Spinal cord (tissue), 10 donors: ENCODE measurements around the gene RMND5B. TPM values are rescaled to one million over a fixed set of nuclear protein-coding genes. Genes with fewer than 3 reads are reported as not detected.
"Not testable (repeated sequence)": the region's sequence is repeated elsewhere in the genome, so short reads cannot be mapped to it uniquely, and the experiment has no call there.

ENCODE experiments used
- DNase-seq, 6 donors: peaks; one replicate each; pipeline versions ENCODE4 v3.0.0 to v3.0.0-alpha.2; 2013 to 2015; ENCODE audit warnings: low spot score in 6 of 6, low read depth in 4 of 6
- H3K27ac ChIP-seq: one replicate; pipeline ENCODE4 v1.5.1; 2013; ENCODE audit warnings: low read depth, low read length, control low read depth
- H3K27me3 ChIP-seq: one replicate; pipeline ENCODE4 v1.6.1; 2013; ENCODE audit warnings: low read length; ENCODE audit not compliant: control insufficient read depth, insufficient read depth
- H3K36me3 ChIP-seq: one replicate; pipeline ENCODE4 v1.6.1; 2013; ENCODE audit warnings: low read length; ENCODE audit not compliant: control insufficient read depth, insufficient read depth
- H3K4me1 ChIP-seq: one replicate; pipeline ENCODE4 v1.6.1; 2013; ENCODE audit warnings: low read length; ENCODE audit not compliant: control insufficient read depth, insufficient read depth
- H3K4me3 ChIP-seq: one replicate; pipeline ENCODE4 v1.5.1; 2013; ENCODE audit warnings: low read depth, low read length, control low read depth
- H3K9me3 ChIP-seq: one replicate; pipeline ENCODE4 v1.6.1; 2013; ENCODE audit warnings: low read length; ENCODE audit not compliant: control insufficient read depth, insufficient read depth
- WGBS: methylation state at CpG from one replicate; pipeline ENCODE4 v1.1.5; 2013; ENCODE audit warnings: missing lambda C conversion rate; ENCODE audit not compliant: insufficient coverage; 5-methylcytosine and 5-hydroxymethylcytosine counted together
- polyA plus RNA-seq, 2 donors: library from polyadenylated mRNA; unstranded; fragments of 120-200 nt; gene quantifications; one replicate each; pipeline ENCODE4 v1.2.1, GENCODE V29; 2013; ENCODE audit not compliant: insufficient read length in 2 of 2
- total RNA-seq, 2 donors: library from RNA; depleted of rRNA in 1 of 2; stranded (reverse); fragments of 120-200 nt in 1 of 2; fragments of >200 nt in 1 of 2; gene quantifications; one replicate each; pipeline versions ENCODE4 v1.2.3 to v1.2.4, GENCODE V29; 2013 to 2014
- donor health status: healthy.

The RMND5B gene
- total and polyA plus RNA-seq, 4 donors = 17.7 to 43.8 (median 33.2) TPM

GRCh38 chr5:178127300-178128009, 3.4 kb upstream of the RMND5B start:
- not testable (repeated sequence) for H3K4me3 ChIP-seq, DNase-seq, H3K27ac ChIP-seq, H3K27me3 ChIP-seq, H3K9me3 ChIP-seq
- peaks cover 14% of the 10 kb centered on the region for H3K4me1 ChIP-seq
- H3K36me3 ChIP-seq = peaks cover 19% of the 10 kb centered on the region
- 96% methylated on average over 8 of the region's 14 CpGs for WGBS

GRCh38 chr5:178129296-178129695, 1.5 kb upstream of the RMND5B start:
- 80% methylated on average over 1 of the region's 9 CpGs for WGBS

GRCh38 chr5:178130234-178130575, 609 bp upstream of the RMND5B start:
- H3K4me3 ChIP-seq = peak overlapping the region; percentile 60
- H3K9me3 ChIP-seq, DNase-seq, H3K27me3 ChIP-seq, H3K36me3 ChIP-seq: not testable (repeated sequence)
- WGBS = 15% methylated on average over 10 of the region's 11 CpGs
- H3K27ac ChIP-seq = peak overlapping the region; percentile 84
- peaks cover 15% of the 10 kb centered on the region for H3K4me1 ChIP-seq

More at GRCh38 chr5:178129296-178129695, 1.5 kb upstream of the RMND5B start:
- no peaks in the 10 kb centered on the region for H3K27me3 ChIP-seq
- no peaks in the 10 kb centered on the region for H3K9me3 ChIP-seq
- peaks cover 15% of the 10 kb centered on the region for H3K4me1 ChIP-seq
- H3K4me3 ChIP-seq = no peak overlapping the region
- H3K36me3 ChIP-seq = peaks cover 4% of the 10 kb centered on the region
- DNase-seq = no peak
- H3K27ac ChIP-seq = no peak overlapping the region

GRCh38 chr5:178131446-178131996, 707 bp downstream of the RMND5B start:
- Histone ChIP-seq H3K27ac (peak overlapping the region; percentile 69), H3K4me1 (peaks cover 15% of the 10 kb centered on the region), H3K36me3 (peaks cover 12% of the 10 kb centered on the region), H3K9me3 (no peaks in the 10 kb centered on the region), H3K4me3 (peak overlapping the region; percentile 80), H3K27me3 (no peaks in the 10 kb centered on the region)
- WGBS = 25% methylated on average over 8 of the region's 10 CpGs
- no peak for DNase-seq

- DNase-seq = no peak
- 93% methylated on average over 9 of the region's 10 CpGs for WGBS
Measured at GRCh38 chr5:178136990-178137389, 6.2 kb downstream of the RMND5B start.

GRCh38 chr5:178137991-178138390, 7.2 kb downstream of the RMND5B start:
- Histone ChIP-seq H3K9me3 (no peaks in the 10 kb centered on the region), H3K27ac (no peak overlapping the region), H3K36me3 (peaks cover 55% of the 10 kb centered on the region), H3K27me3 (no peaks in the 10 kb centered on the region), H3K4me1 (no peaks in the 10 kb centered on the region), H3K4me3 (no peak overlapping the region)
- DNase-seq = no peak
- WGBS = 94% methylated on average over 12 of the region's 12 CpGs

More at GRCh38 chr5:178136990-178137389, 6.2 kb downstream of the RMND5B start:
- H3K4me1 ChIP-seq = peaks cover 5% of the 10 kb centered on the region
- H3K27me3 ChIP-seq = no peaks in the 10 kb centered on the region
- H3K27ac ChIP-seq = no peak overlapping the region
- H3K4me3 ChIP-seq = no peak overlapping the region
- peaks cover 46% of the 10 kb centered on the region for H3K36me3 ChIP-seq
- no peaks in the 10 kb centered on the region for H3K9me3 ChIP-seq

GRCh38 chr5:178141550-178141949, 10.7 kb downstream of the RMND5B start:
- WGBS = 100% methylated on average over 1 of the region's 4 CpGs
- peaks cover 78% of the 10 kb centered on the region for H3K36me3 ChIP-seq
- H3K27me3 ChIP-seq = no peaks in the 10 kb centered on the region
- DNase-seq = no peak
- no peaks in the 10 kb centered on the region for H3K4me1 ChIP-seq
- H3K27ac ChIP-seq = no peak overlapping the region
- H3K9me3 ChIP-seq = no peaks in the 10 kb centered on the region
- no peak overlapping the region for H3K4me3 ChIP-seq

- no peaks in the 10 kb centered on the region for H3K4me1 ChIP-seq
- 88% methylated on average over 10 of the region's 20 CpGs for WGBS
- no peaks in the 10 kb centered on the region for H3K27me3 ChIP-seq
- no peak overlapping the region for H3K4me3 ChIP-seq
- no peak for DNase-seq
- H3K9me3 ChIP-seq = no peaks in the 10 kb centered on the region
- peaks cover 80% of the 10 kb centered on the region for H3K36me3 ChIP-seq
- no peak overlapping the region for H3K27ac ChIP-seq
Measured at GRCh38 chr5:178142642-178143041, 11.8 kb downstream of the RMND5B start.

GRCh38 chr5:178143246-178143645, 12.4 kb downstream of the RMND5B start:
- 100% methylated on average over 5 of the region's 6 CpGs for WGBS
- Histone ChIP-seq H3K9me3 (no peaks in the 10 kb centered on the region), H3K27ac (no peak overlapping the region), H3K36me3 (peaks cover 80% of the 10 kb centered on the region), H3K27me3 (no peaks in the 10 kb centered on the region), H3K4me1 (no peaks in the 10 kb centered on the region), H3K4me3 (no peak overlapping the region)
- no peak for DNase-seq

GRCh38 chr5:178143901-178144300, 13.1 kb downstream of the RMND5B start:
- WGBS = 64% methylated on average over 8 of the region's 10 CpGs
- DNase-seq = no peak
- H3K9me3 ChIP-seq = no peaks in the 10 kb centered on the region
- H3K36me3 ChIP-seq = peaks cover 82% of the 10 kb centered on the region
- H3K4me3 ChIP-seq = no peak overlapping the region
- H3K27me3 ChIP-seq = no peaks in the 10 kb centered on the region
- no peaks in the 10 kb centered on the region for H3K4me1 ChIP-seq
- no peak overlapping the region for H3K27ac ChIP-seq
